Tibial nerve (tissue), 4 donors: Measurements from ENCODE around the gene BBS12. TPM values are rescaled to one million over a fixed set of nuclear protein-coding genes. Genes with fewer than 3 reads are reported as not detected.

Experiments used
- DNase-seq, 2 donors: peaks; one replicate each; pipeline ENCODE4 v3.0.0-alpha.2; 2019; ENCODE audit warnings: low spot score in 2 of 2
- H3K27ac ChIP-seq, 4 donors: fragments of 200-600 bp; sonication (generic) in 3 of 4; one replicate each; pipeline ENCODE4 v1.5.1; 2017 to 2019; ENCODE audit warnings: mild to moderate bottlenecking in 1 of 4
- H3K27me3 ChIP-seq, 2 donors: fragments of 200-600 bp; sonication (generic) in 1 of 2; one replicate each; pipeline versions ENCODE4 v1.5.1 to v1.6.0; 2017 to 2019
- H3K36me3 ChIP-seq, 3 donors: fragments of 200-600 bp; sonication (generic); one replicate each; pipeline ENCODE4 v1.5.1; 2018 to 2019
- H3K4me1 ChIP-seq, 4 donors: fragments of 200-600 bp; sonication (generic) in 3 of 4; one replicate each; pipeline ENCODE4 v1.5.1; 2017 to 2019
- H3K4me3 ChIP-seq, 4 donors: fragments of 200-600 bp; sonication (generic) in 3 of 4; one replicate each; pipeline ENCODE4 v1.5.1; 2017 to 2019; ENCODE audit warnings: mild to moderate bottlenecking in 1 of 4, moderate library complexity in 1 of 4
- H3K9me3 ChIP-seq, 4 donors: fragments of 200-600 bp; sonication (generic) in 3 of 4; one replicate each; pipeline ENCODE4 v1.5.1; 2017 to 2019
- EP300 ChIP-seq, 2 donors: sonication (generic); formaldehyde crosslinking; IDR thresholded peaks; one replicate each; pipeline ENCODE4 v1.6.1; 2017; ENCODE audit warnings: antibody characterized with exemption in 2 of 2, mild to moderate bottlenecking in 1 of 2
- POLR2A ChIP-seq, 2 donors: fragments of 450-650 bp; IDR thresholded peaks; one replicate each; pipeline ENCODE4 v1.6.1; 2017; ENCODE audit warnings: antibody characterized with exemption in 2 of 2, mild to moderate bottlenecking in 2 of 2, moderate library complexity in 2 of 2
- WGBS, 2 donors: methylation state at CpG; one replicate each; pipeline ENCODE4 v1.1.5; 2018; 5-methylcytosine and 5-hydroxymethylcytosine counted together
- total RNA-seq, 4 donors: library from RNA; depleted of rRNA; stranded (reverse); fragments of >200 nt; gene quantifications; one replicate each; pipeline ENCODE4 v1.1.0, GENCODE V29; 2016
- TF ChIP-seq, protein P1 (sequence below), 5 experiments: fragments of 200-600 bp in 3 of 5; fragments of 450-650 bp in 2 of 5; sonication (generic) in 3 of 5; IDR thresholded peaks; one replicate each; pipeline ENCODE4 v1.5.1; 2016 to 2019; ENCODE audit warnings: antibody characterized with exemption in 5 of 5, mild to moderate bottlenecking in 3 of 5, moderate library complexity in 2 of 5

BBS12 gene
- total RNA-seq, 4 donors from 2014 or later = 2.9 to 6.7 (median 5.3) TPM

DNA sequence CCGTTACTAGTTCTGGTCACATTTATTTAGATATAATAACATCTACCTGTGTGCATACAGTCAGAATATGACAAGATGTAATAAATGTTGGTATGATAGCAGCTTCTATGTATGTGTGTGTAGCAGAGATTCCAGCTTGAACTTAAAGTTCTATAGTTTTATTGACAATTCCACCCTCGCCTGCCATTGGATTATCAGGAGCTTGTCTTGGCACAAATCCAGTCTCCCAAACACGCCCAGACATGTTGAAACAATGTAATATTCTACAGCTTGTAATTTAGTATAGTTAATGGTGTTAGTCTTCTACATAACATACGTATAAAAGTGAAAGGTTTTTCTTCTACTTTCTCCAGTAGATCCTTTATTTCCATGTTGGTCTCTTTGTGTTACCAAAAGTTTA lies 44.4 kb downstream of the BBS12 start:
- H3K27ac ChIP-seq = no peak overlapping the region
- no peaks in the 10 kb centered on the region for H3K27me3 ChIP-seq
- H3K9me3 ChIP-seq = no peaks in the 10 kb centered on the region
- H3K36me3 ChIP-seq = no peaks in the 10 kb centered on the region
- 65 to 69% methylated on average over 4 of the region's 4 CpGs for WGBS, 2 donors
- H3K4me3 ChIP-seq = no peak overlapping the region
- TF ChIP-seq, protein P1, sequence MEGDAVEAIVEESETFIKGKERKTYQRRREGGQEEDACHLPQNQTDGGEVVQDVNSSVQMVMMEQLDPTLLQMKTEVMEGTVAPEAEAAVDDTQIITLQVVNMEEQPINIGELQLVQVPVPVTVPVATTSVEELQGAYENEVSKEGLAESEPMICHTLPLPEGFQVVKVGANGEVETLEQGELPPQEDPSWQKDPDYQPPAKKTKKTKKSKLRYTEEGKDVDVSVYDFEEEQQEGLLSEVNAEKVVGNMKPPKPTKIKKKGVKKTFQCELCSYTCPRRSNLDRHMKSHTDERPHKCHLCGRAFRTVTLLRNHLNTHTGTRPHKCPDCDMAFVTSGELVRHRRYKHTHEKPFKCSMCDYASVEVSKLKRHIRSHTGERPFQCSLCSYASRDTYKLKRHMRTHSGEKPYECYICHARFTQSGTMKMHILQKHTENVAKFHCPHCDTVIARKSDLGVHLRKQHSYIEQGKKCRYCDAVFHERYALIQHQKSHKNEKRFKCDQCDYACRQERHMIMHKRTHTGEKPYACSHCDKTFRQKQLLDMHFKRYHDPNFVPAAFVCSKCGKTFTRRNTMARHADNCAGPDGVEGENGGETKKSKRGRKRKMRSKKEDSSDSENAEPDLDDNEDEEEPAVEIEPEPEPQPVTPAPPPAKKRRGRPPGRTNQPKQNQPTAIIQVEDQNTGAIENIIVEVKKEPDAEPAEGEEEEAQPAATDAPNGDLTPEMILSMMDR (IDR thresholded peaks at IDR 0.05) = no peak
- TF ChIP-seq EP300 (IDR thresholded peaks at IDR 0.05) = no peak
- TF ChIP-seq POLR2A (IDR thresholded peaks at IDR 0.05) = no peak
- peaks cover 0 to under 1% (median 0%) of the 10 kb centered on the region in 4 donors for H3K4me1 ChIP-seq
- DNase-seq = no peak

DNA sequence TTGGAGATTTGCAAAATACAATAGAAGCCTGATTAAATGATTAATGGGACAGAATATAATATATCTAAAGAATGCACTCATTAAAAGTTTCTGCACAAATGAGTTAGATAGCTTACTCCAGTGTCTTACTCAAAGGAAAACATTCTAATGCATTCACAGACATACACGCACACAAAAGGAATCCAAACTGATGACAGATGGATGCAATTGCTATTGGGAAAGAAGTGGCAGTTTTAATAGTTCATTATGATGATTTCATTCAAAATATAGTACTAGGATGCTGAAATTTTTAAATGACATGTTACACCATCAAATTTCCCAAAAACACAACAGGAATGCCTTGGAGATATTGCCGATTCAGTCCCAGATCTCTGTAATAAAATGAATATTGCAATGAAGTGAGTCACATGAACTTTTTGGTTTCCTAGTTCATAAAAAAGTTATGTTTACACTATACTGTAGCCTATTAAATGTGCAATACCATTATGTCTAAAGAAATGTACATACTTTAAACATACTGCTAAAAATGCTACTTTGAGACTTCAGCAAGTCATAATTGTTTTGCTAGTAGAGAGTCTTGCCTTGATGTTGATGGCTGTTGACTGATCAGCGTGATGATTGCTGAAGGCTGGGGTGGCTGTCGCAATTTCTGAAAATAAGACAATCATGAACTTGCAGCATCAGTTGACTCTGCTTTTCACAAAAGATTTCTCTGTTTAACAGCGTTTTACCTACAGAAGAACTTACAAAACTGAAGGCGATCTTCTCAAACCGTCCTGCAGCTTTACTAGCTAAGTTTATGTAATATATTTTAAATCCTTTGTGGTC lies 45.6 kb downstream of the BBS12 start:
- Histone ChIP-seq H3K36me3 (no peaks in the 10 kb centered on the region), H3K4me1 (peaks cover 0 to 12% (median 4%) of the 10 kb centered on the region in 4 donors), H3K9me3 (no peaks in the 10 kb centered on the region), H3K27me3 (no peaks in the 10 kb centered on the region), H3K4me3 (no peak overlapping the region), H3K27ac (no peak overlapping the region)
- TF ChIP-seq POLR2A (IDR thresholded peaks at IDR 0.05) (no peak), EP300 (IDR thresholded peaks at IDR 0.05) (no peak)
- TF ChIP-seq, protein P1 (IDR thresholded peaks at IDR 0.05) = no peak
- WGBS, 2 donors = 89 to 90% methylated on average over 7 of the region's 7 CpGs
- no peak for DNase-seq

DNA sequence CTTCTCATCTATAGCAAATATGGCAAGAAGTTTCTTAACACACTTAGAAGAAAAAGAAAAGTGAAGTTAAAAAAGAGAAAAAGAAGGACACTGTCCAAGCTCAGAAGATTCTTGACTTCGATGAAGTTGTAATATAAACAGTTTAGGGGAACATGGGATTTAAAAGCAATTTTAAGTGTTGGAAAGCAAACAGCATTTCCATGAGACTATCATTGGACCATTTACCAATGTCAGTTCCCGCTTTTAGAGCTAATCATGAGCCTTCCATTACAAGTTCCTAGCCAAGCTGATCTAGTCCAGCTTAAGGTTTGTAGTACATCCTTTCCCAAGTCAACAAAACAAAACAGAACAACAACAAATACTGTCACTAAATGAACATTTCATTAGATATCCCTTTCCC lies 49.0 kb downstream of the BBS12 start:
- WGBS, 2 donors = 52 to 75% methylated on average over 2 of the region's 2 CpGs
- TF ChIP-seq EP300 (IDR thresholded peaks at IDR 0.05) (no peak), POLR2A (IDR thresholded peaks at IDR 0.05) (no peak)
- TF ChIP-seq, protein P1 (IDR thresholded peaks at IDR 0.05) = no peak
- H3K4me1 ChIP-seq = peaks cover 0 to 25% (median 16%) of the 10 kb centered on the region in 4 donors
- H3K36me3 ChIP-seq = no peaks in the 10 kb centered on the region
- no peaks in the 10 kb centered on the region for H3K27me3 ChIP-seq
- DNase-seq = no peak
- H3K4me3 ChIP-seq = no peak overlapping the region
- no peak overlapping the region for H3K27ac ChIP-seq
- no peaks in the 10 kb centered on the region for H3K9me3 ChIP-seq

DNA sequence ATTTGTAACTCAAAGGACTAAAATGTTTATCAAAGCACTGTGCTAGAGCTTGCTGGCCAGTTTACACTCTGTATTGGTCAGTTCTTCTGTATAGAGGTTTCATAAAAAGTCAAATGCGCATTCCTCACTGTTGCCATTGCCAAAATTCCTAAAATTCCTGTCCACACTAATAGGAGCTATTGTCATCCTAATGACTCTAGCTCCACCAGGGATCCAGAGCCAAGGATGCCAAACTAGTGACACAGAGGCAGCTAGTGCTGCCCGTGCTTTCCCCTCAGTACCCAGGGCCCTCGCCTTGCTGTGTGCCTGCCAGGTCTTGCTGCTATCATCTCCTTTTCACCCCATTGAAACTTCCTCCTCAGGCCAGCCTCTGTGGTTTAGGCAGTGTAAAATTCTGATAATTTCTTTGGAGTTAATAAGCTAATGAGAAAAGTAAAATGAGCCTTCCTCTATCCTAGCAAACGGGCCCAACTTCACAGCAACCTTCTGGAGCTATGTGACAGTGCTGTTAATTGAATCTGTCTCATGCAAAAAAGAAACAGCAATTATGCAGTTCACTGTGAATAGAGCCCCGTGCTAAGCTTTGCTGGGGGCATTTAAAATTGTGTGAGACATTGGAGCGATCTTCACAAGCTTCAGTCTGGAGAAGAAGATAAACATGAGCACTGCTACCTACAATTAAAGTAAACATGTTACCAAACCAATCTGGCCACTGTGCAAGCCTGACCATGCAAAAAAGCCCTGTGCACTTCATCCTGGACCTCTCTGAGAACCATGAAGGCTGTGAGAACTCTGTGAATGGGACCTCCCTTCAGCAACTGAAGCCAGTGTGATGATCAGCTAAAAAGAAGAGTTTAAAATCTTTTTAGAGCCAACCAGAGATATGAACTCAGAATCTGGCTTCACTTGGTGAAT lies 51.1 kb downstream of the BBS12 start:
- Histone ChIP-seq H3K4me3 (no peak overlapping the region), H3K4me1 (peaks cover 0 to 36% (median 16%) of the 10 kb centered on the region in 4 donors), H3K27me3 (no peaks in the 10 kb centered on the region), H3K27ac (peak overlapping the region; percentile 1 to 74 (median 50)), H3K9me3 (no peaks in the 10 kb centered on the region), H3K36me3 (no peaks in the 10 kb centered on the region)
- 18 to 19% methylated on average over 6 of the region's 6 CpGs for WGBS, 2 donors
- TF ChIP-seq EP300 (IDR thresholded peaks at IDR 0.05) = peak in 1 of 2 donors; percentile 55
- TF ChIP-seq, protein P1 (IDR thresholded peaks at IDR 0.05) = no peak
- peak in 1 of 2 donors; percentile 14 for DNase-seq
